Natural killer cell (primary cell): Measurements from ENCODE around the gene ADCY6. TPM values are rescaled to one million over a fixed set of nuclear protein-coding genes. Genes with fewer than 3 reads are reported as not detected.

Experiments
- ATAC-seq, 3 donors: fragments of 150-1000 bp in 2 of 3; fragments of 200-7000 bp in 1 of 3; cut with Tn5 transposase; 1 replicate in 1 of 3; 2 replicates in 2 of 3; pipeline ENCODE4 v1.10.0; 2021; ENCODE audit warnings: mild to moderate bottlenecking in 2 of 3, moderate library complexity in 2 of 3
- DNase-seq, 2 donors: peaks; one replicate each; pipeline versions ENCODE4 v3.0.0 to v3.0.0-alpha.2; 2013 to 2021; ENCODE audit warnings: mixed read lengths in 1 of 2
- H3K27ac ChIP-seq: one replicate; pipeline ENCODE4 v1.5.1; 2013; ENCODE audit warnings: mild to moderate bottlenecking, low read length
- H3K27me3 ChIP-seq: one replicate; pipeline ENCODE4 v1.6.1; 2013; ENCODE audit warnings: low read length; ENCODE audit not compliant: control insufficient read depth, insufficient read depth
- H3K36me3 ChIP-seq: one replicate; pipeline ENCODE4 v1.6.1; 2013; ENCODE audit warnings: low read length; ENCODE audit not compliant: control insufficient read depth, insufficient read depth
- H3K4me1 ChIP-seq: one replicate; pipeline ENCODE4 v1.6.1; 2013; ENCODE audit warnings: low read length; ENCODE audit not compliant: control insufficient read depth, insufficient read depth
- H3K4me3 ChIP-seq: one replicate; pipeline ENCODE4 v1.5.1; 2013; ENCODE audit warnings: low read length
- H3K9me3 ChIP-seq: one replicate; pipeline ENCODE4 v1.6.1; 2013; ENCODE audit warnings: low read length; ENCODE audit not compliant: control insufficient read depth, insufficient read depth
- H3K27ac Mint-ChIP-seq, 2 donors: one replicate each; pipeline ENCODE4 v1.8.0; 2022; ENCODE audit warnings: mild to moderate bottlenecking in 2 of 2, mixed read lengths in 2 of 2, moderate library complexity in 1 of 2
- H3K27me3 Mint-ChIP-seq, 2 donors: one replicate each; pipeline ENCODE4 v1.8.0; 2022; ENCODE audit warnings: low read depth in 2 of 2, mixed read lengths in 2 of 2
- H3K36me3 Mint-ChIP-seq: one replicate; pipeline ENCODE4 v1.8.0; 2022; ENCODE audit warnings: mixed read lengths
- H3K4me1 Mint-ChIP-seq, 2 donors: one replicate each; pipeline ENCODE4 v1.8.0; 2022; ENCODE audit warnings: mixed read lengths in 2 of 2
- H3K4me3 Mint-ChIP-seq: one replicate; pipeline ENCODE4 v1.8.0; 2022; ENCODE audit warnings: mild to moderate bottlenecking, moderate library complexity, mixed read lengths
- H3K9me3 Mint-ChIP-seq, 2 donors: one replicate each; pipeline ENCODE4 v1.8.0; 2022; ENCODE audit warnings: mixed read lengths in 2 of 2
- CTCF ChIP-seq: fragments of 200-600 bp; IDR thresholded peaks from one replicate; pipeline ENCODE4 v1.8.0; 2022; ENCODE audit warnings: antibody characterized with exemption
- WGBS: methylation state at CpG from one replicate; pipeline ENCODE4 v1.1.7; 2013; ENCODE audit warnings: missing lambda C conversion rate; ENCODE audit not compliant: insufficient coverage; 5-methylcytosine and 5-hydroxymethylcytosine counted together
- intact Hi-C: fragments of 100-400 bp; cut with micrococcal nuclease; formaldehyde crosslinking; loops from one replicate; pipeline ENCODE4 v1.14.2; 2022
- total RNA-seq, 4 donors: library from RNA; stranded (reverse); fragments of 120-200 nt in 1 of 4; gene quantifications; one replicate each; pipeline versions ENCODE4 v1.2.3 to v1.2.4, GENCODE V29; 2013 to 2022

The ADCY6 gene
- total RNA-seq, 3 donors from 2014 or later (not counting 1 experiment from before 2014, with no cell fraction given): 0.20 to 1.1 (median 0.31) TPM

GRCh38 chr12:48824905-48825304 lies 36.0 kb upstream of the ADCY6 start:
- ATAC-seq (no peak), DNase-seq (no peak)
- Histone ChIP-seq H3K36me3 (peaks cover 17% of the 10 kb centered on the region), H3K4me3 (no peak overlapping the region), H3K27ac (no peak overlapping the region), H3K27me3 (no peaks in the 10 kb centered on the region), H3K9me3 (no peaks in the 10 kb centered on the region), H3K4me1 (no peaks in the 10 kb centered on the region)
- H3K27ac Mint-ChIP-seq: no peak overlapping the region
- peaks cover 0 to 15% of the 10 kb centered on the region in 2 donors for H3K4me1 Mint-ChIP-seq
- no peak for TF ChIP-seq CTCF
- peaks cover 0 to 7% of the 10 kb centered on the region in 2 donors for H3K27me3 Mint-ChIP-seq
- H3K9me3 Mint-ChIP-seq: no peaks in the 10 kb centered on the region
- intact Hi-C loops: no loop called here
- no peak overlapping the region for H3K4me3 Mint-ChIP-seq
- 87% methylated on average over 3 of the region's 4 CpGs for WGBS
- no peaks in the 10 kb centered on the region for H3K36me3 Mint-ChIP-seq

GRCh38 chr12:48824112-48824511 lies 35.2 kb upstream of the ADCY6 start:
- H3K27ac ChIP-seq: no peak overlapping the region
- H3K4me1 ChIP-seq: peaks cover 1% of the 10 kb centered on the region
- Mint-ChIP-seq H3K36me3 (no peaks in the 10 kb centered on the region), H3K4me1 (peaks cover 0 to 16% of the 10 kb centered on the region in 2 donors), H3K27ac (no peak overlapping the region), H3K27me3 (peaks cover 0 to 7% of the 10 kb centered on the region in 2 donors), H3K4me3 (no peak overlapping the region), H3K9me3 (no peaks in the 10 kb centered on the region)
- H3K36me3 ChIP-seq: peaks cover 9% of the 10 kb centered on the region
- no peak overlapping the region for H3K4me3 ChIP-seq
- ATAC-seq (peak in 1 of 3 donors; percentile 42), DNase-seq (peak in 1 of 2 donors; percentile 39)
- WGBS: 85% methylated on average over 12 of the region's 12 CpGs
- TF ChIP-seq CTCF: no peak
- no peaks in the 10 kb centered on the region for H3K27me3 ChIP-seq
- no peaks in the 10 kb centered on the region for H3K9me3 ChIP-seq
- intact Hi-C loops: no loop called here

GRCh38 chr12:48823281-48823680 lies 34.4 kb upstream of the ADCY6 start:
- WGBS: 92% methylated on average over 11 of the region's 11 CpGs
- no peak overlapping the region for H3K27ac Mint-ChIP-seq
- TF ChIP-seq CTCF: no peak
- no peaks in the 10 kb centered on the region for H3K36me3 Mint-ChIP-seq
- Histone ChIP-seq H3K36me3 (peaks cover 4% of the 10 kb centered on the region), H3K27me3 (no peaks in the 10 kb centered on the region), H3K9me3 (no peaks in the 10 kb centered on the region), H3K4me3 (no peak overlapping the region), H3K4me1 (peaks cover 5% of the 10 kb centered on the region), H3K27ac (no peak overlapping the region)
- ATAC-seq (no peak), DNase-seq (no peak)
- H3K9me3 Mint-ChIP-seq: no peaks in the 10 kb centered on the region
- peaks cover 0 to 16% of the 10 kb centered on the region in 2 donors for H3K4me1 Mint-ChIP-seq
- no peak overlapping the region for H3K4me3 Mint-ChIP-seq
- peaks cover 0 to 7% of the 10 kb centered on the region in 2 donors for H3K27me3 Mint-ChIP-seq
- intact Hi-C loops: no loop called here

GRCh38 chr12:48822711-48823110 lies 33.8 kb upstream of the ADCY6 start:
- peak overlapping the region in 1 of 2 donors; percentile 51 for H3K27ac Mint-ChIP-seq

More at GRCh38 chr12:48822711-48823110, 33.8 kb upstream of the ADCY6 start:
- no peak for TF ChIP-seq CTCF
- Histone ChIP-seq H3K27me3 (no peaks in the 10 kb centered on the region), H3K27ac (no peak overlapping the region), H3K9me3 (no peaks in the 10 kb centered on the region), H3K36me3 (no peaks in the 10 kb centered on the region), H3K4me3 (no peak overlapping the region), H3K4me1 (peaks cover 10% of the 10 kb centered on the region)
- H3K27me3 Mint-ChIP-seq: peaks cover 0 to 7% of the 10 kb centered on the region in 2 donors
- peaks cover 0 to 21% of the 10 kb centered on the region in 2 donors for H3K4me1 Mint-ChIP-seq
- ATAC-seq (no peak), DNase-seq (no peak)
- no peaks in the 10 kb centered on the region for H3K36me3 Mint-ChIP-seq
- 94% methylated on average over 1 of the region's 2 CpGs for WGBS
- no peak overlapping the region for H3K4me3 Mint-ChIP-seq
- intact Hi-C loops: no loop called here
- H3K9me3 Mint-ChIP-seq: no peaks in the 10 kb centered on the region
